SU-DHL-6 (cell line): ENCODE data around the gene SH3RF3.

Source experiments
- H2AFZ ChIP-seq: fragments of 200-600 bp; sonication (generic); 2 replicates; pipeline ENCODE4 v1.6.1; 2014; ENCODE audit warnings: low read depth, mild to moderate bottlenecking, moderate library complexity, mixed read lengths, antibody characterized with exemption, low read length; ENCODE audit not compliant: severe bottlenecking
- H3F3A ChIP-seq: fragments of 200-600 bp; shearing (Covaris generic); 2 replicates; pipeline ENCODE4 v1.6.0; 2016; ENCODE audit warnings: antibody characterized with exemption, mild to moderate bottlenecking; ENCODE audit not compliant: insufficient read depth
- H3K27ac ChIP-seq: fragments of 200-600 bp; sonication (generic); 2 replicates; pipeline ENCODE4 v1.5.1; 2016; ENCODE audit warnings: low read depth, mild to moderate bottlenecking, low read length, moderate library complexity, mixed read lengths
- H3K27me3 ChIP-seq: fragments of 200-600 bp; sonication (generic), shearing (Covaris generic); 2 replicates; pipeline ENCODE4 v1.6.0; 2014; ENCODE audit warnings: mild to moderate bottlenecking, low read length
- H3K36me3 ChIP-seq: fragments of 200-600 bp; sonication (generic); 2 replicates; pipeline ENCODE4 v1.6.1; 2014; ENCODE audit warnings: mild to moderate bottlenecking, low read length, mixed read lengths
- H3K4me2 ChIP-seq: fragments of 300-600, 200-600 bp; shearing (Covaris generic), sonication (generic); 2 replicates; pipeline ENCODE4 v1.6.0; 2014; ENCODE audit warnings: low read length, low read depth, mild to moderate bottlenecking; ENCODE audit not compliant: poor library complexity, severe bottlenecking
- H3K4me3 ChIP-seq: fragments of 200-600 bp; sonication (generic); 2 replicates; pipeline ENCODE4 v1.5.1; 2014; ENCODE audit warnings: antibody characterized with exemption, low read length, mild to moderate bottlenecking, mixed read lengths; ENCODE audit not compliant: insufficient read depth, poor library complexity, severe bottlenecking
- H3K79me2 ChIP-seq: fragments of 200-600 bp; sonication (generic); 2 replicates; pipeline ENCODE4 v1.6.1; 2014; ENCODE audit warnings: mild to moderate bottlenecking, low read length, moderate library complexity; ENCODE audit not compliant: insufficient read depth
- H3K9ac ChIP-seq: fragments of 200-600 bp; sonication (generic); 2 replicates; pipeline ENCODE4 v1.7.0; 2014; ENCODE audit warnings: mild to moderate bottlenecking, low read length
- H3K9me2 ChIP-seq: fragments of 200-600 bp; sonication (generic); replicated peaks from 2 replicates; pipeline ENCODE4 v1.6.1; 2014; ENCODE audit warnings: low read length; ENCODE audit not compliant: insufficient read depth
- H3K9me3 ChIP-seq: fragments of 200-600 bp; sonication (generic); 2 replicates; pipeline ENCODE4 v1.6.1; 2014; ENCODE audit warnings: low read length, mixed read lengths; ENCODE audit not compliant: insufficient read depth
- H4K20me1 ChIP-seq: fragments of 200-600 bp; sonication (generic); 2 replicates; pipeline ENCODE4 v1.6.1; 2014; ENCODE audit warnings: low read depth, mild to moderate bottlenecking, antibody characterized with exemption, low read length, moderate library complexity, mixed read lengths
- CTCF ChIP-seq: fragments of 200-600 bp; sonication (generic); IDR thresholded peaks from one replicate; pipeline ENCODE4 v1.5.1; 2017; ENCODE audit warnings: antibody characterized with exemption, mild to moderate bottlenecking, low read length, moderate library complexity; ENCODE audit not compliant: insufficient read depth, poor library complexity, severe bottlenecking
- EZH2phosphoT487 ChIP-seq: fragments of 200-600 bp; sonication (generic), shearing (Covaris generic); conservative IDR thresholded peaks from 2 replicates; pipeline ENCODE4 v1.6.1; 2018; ENCODE audit warnings: mild to moderate bottlenecking, antibody characterized with exemption, low read length, moderate library complexity, mixed read lengths

The SH3RF3 gene

GRCh38 chr2:109369671-109370191 is 240.7 kb downstream of the SH3RF3 start:
- Histone ChIP-seq H3K9me2 (no peaks in the 10 kb centered on the region), H3K79me2 (no peaks in the 10 kb centered on the region), H3K9ac (no peak overlapping the region), H2AFZ (no peak overlapping the region), H3K27ac (no peak overlapping the region), H3F3A (no peaks in the 10 kb centered on the region), H3K4me2 (no peak overlapping the region), H3K9me3 (no peaks in the 10 kb centered on the region), H3K4me3 (no peak overlapping the region), H3K36me3 (no peaks in the 10 kb centered on the region), H4K20me1 (no peaks in the 10 kb centered on the region), H3K27me3 (no peaks in the 10 kb centered on the region)
- no peak for TF ChIP-seq CTCF
- TF ChIP-seq EZH2phosphoT487 = no peak

- Histone ChIP-seq H3F3A (no peaks in the 10 kb centered on the region), H3K9me3 (no peaks in the 10 kb centered on the region), H3K9me2 (no peaks in the 10 kb centered on the region), H4K20me1 (no peaks in the 10 kb centered on the region), H3K27me3 (no peaks in the 10 kb centered on the region), H3K9ac (no peak overlapping the region), H2AFZ (no peak overlapping the region), H3K36me3 (no peaks in the 10 kb centered on the region), H3K27ac (no peak overlapping the region), H3K79me2 (no peaks in the 10 kb centered on the region), H3K4me3 (no peak overlapping the region), H3K4me2 (no peak overlapping the region)
- no peak for TF ChIP-seq EZH2phosphoT487
- no peak for TF ChIP-seq CTCF
Observed at GRCh38 chr2:109370399-109371035, 241.5 kb downstream of the SH3RF3 start.

GRCh38 chr2:109371481-109372170 is 242.6 kb downstream of the SH3RF3 start:
- Histone ChIP-seq H2AFZ (no peak overlapping the region), H3K9ac (no peak overlapping the region), H3K27me3 (no peaks in the 10 kb centered on the region), H3K9me2 (no peaks in the 10 kb centered on the region), H3F3A (no peaks in the 10 kb centered on the region), H3K9me3 (no peaks in the 10 kb centered on the region), H3K36me3 (no peaks in the 10 kb centered on the region), H3K27ac (no peak overlapping the region), H3K4me2 (no peak overlapping the region), H3K4me3 (no peak overlapping the region), H4K20me1 (no peaks in the 10 kb centered on the region), H3K79me2 (no peaks in the 10 kb centered on the region)
- TF ChIP-seq CTCF = no peak
